ENCODE data around the gene EFCAB10.
"Not testable (repeated sequence)": the region's sequence is repeated elsewhere in the genome, so short reads cannot be mapped to it uniquely, and the experiment has no call there.

EFCAB10 gene

DNA sequence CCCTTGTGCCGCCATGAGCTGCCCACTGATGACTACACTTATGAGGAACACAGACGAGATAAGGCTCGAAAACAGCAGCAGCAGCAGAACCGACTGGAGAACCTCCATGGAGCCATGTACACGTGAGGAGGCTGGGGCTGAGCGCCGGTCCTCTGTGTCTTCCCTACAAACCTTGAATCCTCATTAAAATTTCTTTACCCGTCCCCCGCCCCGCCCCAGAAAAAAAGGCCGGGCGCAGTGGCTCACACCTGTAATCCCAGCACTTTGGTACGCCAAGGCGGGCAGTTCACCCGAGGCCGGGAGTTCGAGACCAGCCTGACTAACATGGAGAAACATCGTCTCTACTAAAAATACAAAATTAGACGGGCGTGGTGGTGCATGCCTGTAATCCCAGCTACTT, 50.7 kb downstream of the EFCAB10 start:
- Mint-ChIP-seq H3K9me3 (no peaks in the 10 kb centered on the region), H3K27ac (no peak overlapping the region), H3K4me3 (peak overlapping the region; percentile 46), H3K27me3 (ENCODE audit: low read depth) (no peaks in the 10 kb centered on the region), H3K4me1 (ENCODE audit: low read depth) (peaks cover 23% of the 10 kb centered on the region), H3K36me3 (ENCODE audit: low read depth) (peaks cover 6% of the 10 kb centered on the region)

DNA sequence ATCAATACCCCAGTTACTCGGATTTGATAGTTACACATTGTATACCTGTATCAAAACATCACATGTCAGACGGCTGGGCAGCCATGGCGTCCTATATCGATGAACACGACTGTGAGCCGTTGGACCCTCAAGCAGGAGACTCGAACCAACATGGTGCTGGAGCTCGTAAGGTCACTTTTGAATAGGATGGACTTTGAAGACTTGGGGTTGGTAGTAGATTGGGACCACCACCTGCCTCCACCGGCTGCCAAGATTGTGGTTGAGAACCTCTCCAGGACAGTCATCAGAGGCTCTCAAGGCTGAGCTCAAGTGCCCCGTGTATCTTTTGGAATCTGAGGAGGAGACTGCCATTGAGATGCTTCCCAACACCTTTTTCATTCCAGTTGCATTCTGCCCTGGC, 51.2 kb downstream of the EFCAB10 start:
- Mint-ChIP-seq H3K4me1 (ENCODE audit: low read depth) (peaks cover 23% of the 10 kb centered on the region), H3K36me3 (ENCODE audit: low read depth) (peaks cover 6% of the 10 kb centered on the region), H3K27me3 (ENCODE audit: low read depth) (no peaks in the 10 kb centered on the region), H3K27ac (no peak overlapping the region), H3K9me3 (no peaks in the 10 kb centered on the region), H3K4me3 (peak overlapping the region; percentile 46)

DNA sequence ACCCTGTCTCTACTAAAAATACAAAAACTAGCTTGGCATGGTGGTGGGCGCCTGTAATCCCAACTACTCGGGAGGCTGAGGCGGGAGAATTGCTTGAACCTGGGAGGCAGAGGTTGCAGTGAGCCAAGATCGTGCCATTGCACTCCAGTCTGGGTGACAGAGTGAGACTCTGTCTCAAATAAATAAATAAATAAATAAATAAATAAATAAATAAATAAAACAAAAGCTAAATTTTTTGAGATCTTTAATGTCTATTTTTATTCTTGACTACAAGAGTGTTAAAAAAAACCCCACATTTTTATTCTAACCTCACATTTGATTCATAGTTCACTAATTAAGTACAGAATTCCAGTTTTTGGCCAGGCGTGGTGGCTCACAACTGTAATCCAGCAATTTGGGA, 53.6 kb downstream of the EFCAB10 start:
- not testable (repeated sequence) for H3K36me3 Mint-ChIP-seq (ENCODE audit: low read depth); H3K27ac Mint-ChIP-seq; H3K9me3 Mint-ChIP-seq; H3K27me3 Mint-ChIP-seq (ENCODE audit: low read depth); H3K4me3 Mint-ChIP-seq
- H3K4me1 Mint-ChIP-seq (ENCODE audit: low read depth): peaks cover 13% of the 10 kb centered on the region

DNA sequence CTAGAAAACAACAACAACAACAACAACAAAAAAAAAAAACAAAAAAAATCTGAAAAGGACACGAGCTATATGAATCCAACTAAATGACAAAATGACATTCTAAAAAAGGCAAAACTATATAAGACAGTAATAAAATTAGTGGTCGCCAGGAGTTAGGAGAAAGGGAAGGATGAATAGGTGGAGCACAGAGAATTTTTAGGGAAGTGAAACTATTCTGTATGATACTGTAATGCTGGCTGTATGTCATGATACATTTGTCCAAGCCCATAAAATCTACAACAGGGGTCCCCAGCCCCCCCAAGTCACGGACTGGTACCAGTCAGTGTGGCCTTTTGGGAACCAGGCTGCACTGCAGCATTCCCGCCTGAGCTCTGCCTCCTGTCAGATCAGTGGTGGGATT, 56.5 kb downstream of the EFCAB10 start:
- H3K4me1 Mint-ChIP-seq (ENCODE audit: low read depth): peaks cover 11% of the 10 kb centered on the region
- peaks cover 1% of the 10 kb centered on the region for H3K36me3 Mint-ChIP-seq (ENCODE audit: low read depth)
- H3K27ac Mint-ChIP-seq: no peak overlapping the region
- no peak overlapping the region for H3K4me3 Mint-ChIP-seq
- H3K27me3 Mint-ChIP-seq (ENCODE audit: low read depth): no peaks in the 10 kb centered on the region
- H3K9me3 Mint-ChIP-seq: no peaks in the 10 kb centered on the region

DNA sequence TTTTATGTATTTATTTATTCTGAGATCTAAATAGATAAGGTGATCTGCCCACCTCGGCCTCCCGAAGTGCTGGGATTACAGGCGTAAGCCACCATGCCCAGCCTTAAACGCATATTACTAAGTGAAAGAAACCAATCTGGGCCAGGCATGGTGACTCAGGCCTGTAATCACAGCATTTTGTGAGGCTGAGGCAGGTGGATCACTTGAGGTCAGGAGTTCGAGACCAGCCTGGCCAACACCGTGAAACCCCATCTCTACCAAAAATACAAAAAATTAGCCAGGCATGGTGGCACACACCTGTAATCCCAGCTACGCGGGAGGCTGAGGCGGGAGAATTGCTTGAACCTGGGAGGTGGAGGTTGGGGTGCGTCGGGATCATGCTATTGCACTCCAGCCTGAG, 56.9 kb downstream of the EFCAB10 start:
- not testable (repeated sequence) for H3K4me3 Mint-ChIP-seq; H3K9me3 Mint-ChIP-seq; H3K27ac Mint-ChIP-seq; H3K36me3 Mint-ChIP-seq (ENCODE audit: low read depth); H3K27me3 Mint-ChIP-seq (ENCODE audit: low read depth)
- H3K4me1 Mint-ChIP-seq (ENCODE audit: low read depth): peaks cover 11% of the 10 kb centered on the region

DNA sequence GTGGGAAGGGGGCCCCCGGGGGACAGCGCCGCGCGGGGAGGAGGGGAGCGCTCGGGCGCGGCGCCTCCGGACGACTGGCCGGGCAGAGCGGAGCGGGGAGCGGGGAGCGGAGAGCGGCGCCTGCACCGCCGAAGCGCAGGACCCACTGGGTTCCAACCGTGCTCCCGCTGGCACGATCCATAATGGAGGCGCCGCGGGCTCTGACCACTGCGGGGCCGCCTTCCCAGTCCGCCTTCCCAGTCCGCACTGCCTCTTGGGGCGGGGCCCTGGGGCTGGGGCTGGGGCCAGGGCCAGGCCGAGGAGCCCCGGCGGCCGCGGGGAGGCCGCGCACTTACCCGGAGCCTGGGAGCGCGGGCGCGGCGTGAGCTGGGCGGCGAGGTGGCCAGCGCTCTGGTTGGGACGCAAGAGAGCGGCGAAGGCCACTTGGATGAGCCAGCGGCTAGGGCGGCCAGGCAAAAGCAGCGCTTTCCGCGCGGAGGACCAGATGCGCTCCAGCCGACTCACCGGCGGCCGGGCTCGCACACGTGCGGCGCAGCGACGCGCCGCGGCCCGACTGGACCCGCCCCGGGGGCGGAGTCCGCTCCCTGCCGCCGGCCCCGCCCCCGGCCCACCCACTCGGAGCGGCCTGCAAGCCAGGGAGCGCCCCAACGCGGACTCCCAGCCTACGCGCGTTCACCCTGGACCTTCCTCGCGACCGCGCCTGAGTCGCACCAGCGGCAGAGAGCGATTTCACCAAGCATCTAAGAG, 59.4 kb downstream of the EFCAB10 start, which contains the start of gene PUS7:
Gene PUS7, minus strand, starts transcription at position 555 of the 747 bp plus-strand sequence. CDS start 13,759 bp downstream, outside the sequence.
- Mint-ChIP-seq H3K4me3 (peak within 1 kb of the TSS; percentile 97), H3K9me3 (no peaks in the 10 kb centered on the region), H3K36me3 (ENCODE audit: low read depth) (peaks cover 5% of the 10 kb centered on the region), H3K27ac (peak within 1 kb of the TSS; percentile 94), H3K27me3 (ENCODE audit: low read depth) (no peaks in the 10 kb centered on the region), H3K4me1 (ENCODE audit: low read depth) (peaks cover 10% of the 10 kb centered on the region)

DNA sequence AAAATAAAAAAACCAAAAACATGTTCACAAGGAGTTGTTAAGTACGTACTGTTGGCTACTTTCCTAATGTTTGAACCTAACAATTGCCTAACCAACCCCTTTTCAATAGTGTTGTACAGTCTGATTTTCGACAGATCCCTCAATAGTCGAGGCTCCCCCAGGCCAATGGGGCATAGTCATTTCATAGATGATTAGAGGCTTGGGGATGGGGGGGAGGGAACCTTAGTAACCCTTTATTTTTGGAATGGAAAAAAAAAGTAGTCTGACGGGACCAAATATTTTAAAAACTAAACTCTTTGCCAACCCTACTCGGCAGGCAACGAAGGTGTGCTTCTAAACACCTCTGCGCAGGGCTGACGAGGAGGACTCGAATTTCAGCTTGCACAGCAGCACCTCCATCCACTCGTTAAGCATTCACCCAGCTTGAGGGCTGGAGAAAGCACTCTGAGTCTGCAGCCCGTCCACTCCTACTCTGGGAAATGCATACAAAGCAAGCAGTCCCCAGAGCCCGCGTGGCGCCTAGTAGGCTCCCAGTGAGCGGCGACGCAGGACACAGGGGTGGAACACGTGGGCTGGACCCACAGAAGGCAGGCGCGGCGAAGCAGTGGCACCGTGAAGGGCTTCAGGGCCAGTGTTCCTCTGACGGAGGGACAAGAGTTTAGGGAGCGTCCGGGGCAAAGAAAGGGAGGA, 60.1 kb downstream of the EFCAB10 start:
- no peaks in the 10 kb centered on the region for H3K9me3 Mint-ChIP-seq
- peaks cover 11% of the 10 kb centered on the region for H3K4me1 Mint-ChIP-seq (ENCODE audit: low read depth)
- H3K4me3 Mint-ChIP-seq: peak overlapping the region; percentile 97
- no peaks in the 10 kb centered on the region for H3K27me3 Mint-ChIP-seq (ENCODE audit: low read depth)
- peak overlapping the region; percentile 94 for H3K27ac Mint-ChIP-seq
- H3K36me3 Mint-ChIP-seq (ENCODE audit: low read depth): peaks cover 5% of the 10 kb centered on the region

DNA sequence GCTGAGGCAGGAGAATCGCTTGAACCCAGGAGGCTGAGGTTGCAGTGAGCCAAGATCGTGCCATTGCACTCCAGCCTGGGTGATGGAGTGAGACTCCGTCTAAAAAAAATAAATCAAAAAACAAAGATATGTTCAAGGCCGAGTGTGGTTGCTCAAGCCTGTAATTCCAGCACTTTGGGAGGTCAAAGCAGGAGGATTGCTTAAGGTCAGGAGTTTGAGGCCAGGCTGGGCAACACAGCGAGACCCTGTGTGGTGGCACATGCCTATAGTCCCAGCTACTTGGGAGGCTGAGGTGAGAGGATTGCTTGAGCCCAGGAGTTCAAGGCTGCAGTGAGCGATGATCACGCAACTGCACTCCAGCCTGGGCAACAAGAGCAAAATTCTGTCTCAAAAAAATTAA, 60.7 kb downstream of the EFCAB10 start:
- not testable (repeated sequence) for H3K27ac Mint-ChIP-seq; H3K27me3 Mint-ChIP-seq (ENCODE audit: low read depth); H3K9me3 Mint-ChIP-seq; H3K36me3 Mint-ChIP-seq (ENCODE audit: low read depth); H3K4me3 Mint-ChIP-seq
- peaks cover 11% of the 10 kb centered on the region for H3K4me1 Mint-ChIP-seq (ENCODE audit: low read depth)

DNA sequence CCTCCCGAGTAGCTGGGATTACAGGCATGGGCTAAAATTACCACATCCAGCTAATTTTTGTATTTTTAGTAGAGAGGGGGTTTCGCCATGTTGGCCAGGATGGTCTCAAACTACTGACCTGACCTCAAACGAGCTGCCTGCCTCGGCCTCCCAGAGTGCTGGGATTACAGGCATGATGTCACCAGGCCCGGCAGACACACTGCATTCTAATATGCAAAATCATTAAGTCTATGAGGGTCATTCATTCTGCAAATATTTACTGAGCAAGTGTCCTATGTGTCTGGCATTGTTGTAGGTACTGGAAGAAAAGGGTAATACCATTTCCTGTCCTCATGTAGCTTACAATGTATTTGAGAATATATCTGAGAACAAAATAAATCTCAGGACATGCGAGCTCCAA, 61.9 kb downstream of the EFCAB10 start:
- H3K4me3 Mint-ChIP-seq: peak overlapping the region; percentile 36
- peaks cover 15% of the 10 kb centered on the region for H3K4me1 Mint-ChIP-seq (ENCODE audit: low read depth)
- H3K27me3 Mint-ChIP-seq (ENCODE audit: low read depth): no peaks in the 10 kb centered on the region
- H3K36me3 Mint-ChIP-seq (ENCODE audit: low read depth): peaks cover 5% of the 10 kb centered on the region
- no peaks in the 10 kb centered on the region for H3K9me3 Mint-ChIP-seq
- H3K27ac Mint-ChIP-seq: no peak overlapping the region

DNA sequence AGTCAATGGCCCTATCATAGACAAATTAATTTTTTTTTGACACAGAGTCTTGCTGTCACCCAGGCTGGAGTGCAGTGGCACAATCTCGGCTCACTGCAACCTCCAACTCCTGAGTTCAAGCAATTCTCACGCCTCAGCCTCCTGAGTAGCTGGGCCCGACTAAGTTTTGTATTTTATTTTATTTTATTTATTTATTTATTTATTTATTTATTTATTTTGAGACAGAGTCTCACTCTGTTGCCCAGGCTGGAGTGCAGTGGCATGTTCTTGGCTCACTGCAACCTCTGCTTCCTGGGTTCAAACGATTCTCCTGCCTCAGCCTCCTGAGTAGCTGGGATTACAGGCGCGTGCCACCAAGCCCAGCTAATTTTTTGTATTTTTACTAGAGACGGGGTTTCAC, 65.7 kb downstream of the EFCAB10 start:
- not testable (repeated sequence) for H3K27ac Mint-ChIP-seq; H3K9me3 Mint-ChIP-seq; H3K4me3 Mint-ChIP-seq; H3K27me3 Mint-ChIP-seq (ENCODE audit: low read depth); H3K36me3 Mint-ChIP-seq (ENCODE audit: low read depth)
- peaks cover 20% of the 10 kb centered on the region for H3K4me1 Mint-ChIP-seq (ENCODE audit: low read depth)
